ENCODE measurements around the gene CLIC1. TPM values are rescaled to one million over a fixed set of nuclear protein-coding genes. Genes with fewer than 3 reads are reported as not detected.

The CLIC1 gene
- total RNA-seq, 4 donors from 2014 or later, result 191 to 427 (median 276) TPM

- Histone ChIP-seq H3K27me3 (no peaks in the 10 kb centered on the region), H3K36me3 (no peaks in the 10 kb centered on the region), H3K9me3 (no peaks in the 10 kb centered on the region), H3K4me1 (peaks cover 3 to 43% (median 13%) of the 10 kb centered on the region in 3 donors), H3K27ac (peak within 1 kb of the TSS in 3 of 4 donors; percentile 62 to 90 (median 71)), H3K4me3 (peak within 1 kb of the TSS; percentile 65 to 68)
- TF ChIP-seq EP300 (IDR thresholded peaks at IDR 0.05), result no peak
- TF ChIP-seq POLR2A (IDR thresholded peaks at IDR 0.05), result peak; percentile 30 to 54
- no peak for TF ChIP-seq CTCF (IDR thresholded peaks at IDR 0.05)
- TF ChIP-seq POLR2AphosphoS5 (IDR thresholded peaks at IDR 0.05), result peak; percentile 25
- ATAC-seq, result peak; percentile 98
- 0% methylated on average over 3 to 15 of the region's 58 CpGs for WGBS, 2 donors (ENCODE audit: low coverage in 1 of 2)
Observed at GRCh38 chr6:31739639-31740396, 3.5 kb upstream of the CLIC1 start, which contains the start of gene MSH5. TSS of gene MSH5 (plus strand) at chr6:31740005. CDS start at chr6:31740467, 462 bp downstream.

GRCh38 chr6:31737991-31738979 lies 2.0 kb upstream of the CLIC1 start:
- TF ChIP-seq POLR2A (IDR thresholded peaks at IDR 0.05), result no peak
- TF ChIP-seq POLR2AphosphoS5 (IDR thresholded peaks at IDR 0.05), result no peak
- TF ChIP-seq CTCF (IDR thresholded peaks at IDR 0.05), result no peak
- TF ChIP-seq EP300 (IDR thresholded peaks at IDR 0.05), result no peak
- no peak for ATAC-seq
- WGBS, 2 donors (ENCODE audit: low coverage in 1 of 2), result 19 to 33% methylated on average over 6 of the region's 6 CpGs
- H3K4me1 ChIP-seq, result peaks cover 3 to 58% (median 25%) of the 10 kb centered on the region in 3 donors
- H3K27me3 ChIP-seq, result no peaks in the 10 kb centered on the region
- peaks cover 0 to 11% of the 10 kb centered on the region in 2 donors for H3K36me3 ChIP-seq
- no peak overlapping the region for H3K4me3 ChIP-seq
- no peaks in the 10 kb centered on the region for H3K9me3 ChIP-seq
- peak overlapping the region in 3 of 4 donors; percentile 90 to 93 (median 92) for H3K27ac ChIP-seq

GRCh38 chr6:31737315-31737990 lies 1.1 kb upstream of the CLIC1 start:
- no peak for TF ChIP-seq EP300 (IDR thresholded peaks at IDR 0.05)
- no peak for TF ChIP-seq POLR2AphosphoS5 (IDR thresholded peaks at IDR 0.05)
- TF ChIP-seq POLR2A (IDR thresholded peaks at IDR 0.05), result no peak
- no peak for TF ChIP-seq CTCF (IDR thresholded peaks at IDR 0.05)
- 29 to 41% methylated on average over 1 to 7 of the region's 7 CpGs for WGBS, 2 donors (ENCODE audit: low coverage in 1 of 2)
- Histone ChIP-seq H3K27me3 (no peaks in the 10 kb centered on the region), H3K4me1 (peaks cover 3 to 67% (median 25%) of the 10 kb centered on the region in 3 donors), H3K4me3 (no peak overlapping the region), H3K9me3 (no peaks in the 10 kb centered on the region), H3K36me3 (peaks cover 0 to 19% of the 10 kb centered on the region in 2 donors), H3K27ac (peak overlapping the region in 3 of 4 donors; percentile 90 to 93 (median 92))
- no peak for ATAC-seq

GRCh38 chr6:31736768-31737314 lies 511 bp upstream of the CLIC1 start:
- TF ChIP-seq CTCF (IDR thresholded peaks at IDR 0.05), result no peak
- peaks cover 0 to 25% of the 10 kb centered on the region in 2 donors for H3K36me3 ChIP-seq
- no peaks in the 10 kb centered on the region for H3K27me3 ChIP-seq
- no peaks in the 10 kb centered on the region for H3K9me3 ChIP-seq
- WGBS, 2 donors (ENCODE audit: low coverage in 1 of 2), result 0% methylated on average over 1 to 2 of the region's 10 CpGs
- no peak for ATAC-seq
- H3K4me1 ChIP-seq, result peaks cover 3 to 73% (median 25%) of the 10 kb centered on the region in 3 donors
- peak overlapping the region; percentile 79 to 93 (median 91) for H3K27ac ChIP-seq
- H3K4me3 ChIP-seq, result peak overlapping the region; percentile 61 to 71

Measured in gastroesophageal sphincter (tissue), 4 donors.